Daoy (cell line): ENCODE data around the gene TACR1. TPM values are rescaled to one million over a fixed set of nuclear protein-coding genes. Genes with fewer than 3 reads are reported as not detected.
"Not testable (repeated sequence)": the region's sequence is repeated elsewhere in the genome, so short reads cannot be mapped to it uniquely, and the experiment has no call there.

ENCODE experiments used
- DNase-seq: peaks from one replicate; pipeline ENCODE4 v3.0.0-alpha.2; 2015; ENCODE audit warnings: low read depth
- total RNA-seq: library from RNA; depleted of rRNA; stranded (reverse); fragments of >200 nt; shearing (Covaris generic); gene quantifications from 2 replicates; pipeline ENCODE4 v1.2.3, GENCODE V29; 2014

Gene TACR1
- total RNA-seq, 1 experiment from 2014 or later, result not detected

- no peak for DNase-seq
These were observed 4.1 kb downstream of the TACR1 start for GRCh38 chr2:75195076-75195691.

DNA sequence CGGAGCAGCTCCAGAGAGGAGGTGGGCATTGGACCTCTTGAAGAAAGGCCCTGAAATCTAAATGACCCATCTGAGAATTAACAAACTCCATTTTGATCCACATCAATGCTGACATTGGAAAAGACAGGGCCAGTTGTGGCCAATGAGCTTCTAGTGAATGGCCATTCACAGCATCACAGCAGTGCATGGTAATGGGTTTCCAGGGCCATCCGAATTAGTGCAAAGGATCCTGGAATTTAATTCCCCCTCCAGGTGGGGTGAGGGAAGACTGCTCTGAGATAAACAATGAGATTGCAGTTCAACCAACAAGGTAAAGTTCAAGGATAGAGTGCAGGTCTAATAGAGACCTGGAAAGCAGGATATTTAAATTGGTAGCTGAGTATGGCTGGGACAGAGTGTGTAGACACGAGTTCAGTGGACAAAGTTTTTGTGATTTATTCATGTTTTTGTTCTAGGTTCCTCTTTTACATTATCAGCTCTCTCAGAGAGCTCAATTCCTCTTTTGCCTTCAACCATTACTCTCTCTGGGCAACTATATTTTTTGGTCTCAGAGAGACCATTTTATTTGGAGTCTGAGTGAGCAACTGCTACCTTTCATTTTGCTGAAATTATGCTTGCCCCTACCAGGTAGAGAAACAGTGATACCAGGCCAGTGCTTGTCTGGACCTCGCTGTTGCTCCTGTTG is 5.0 kb downstream of the TACR1 start:
- DNase-seq, result no peak

DNA sequence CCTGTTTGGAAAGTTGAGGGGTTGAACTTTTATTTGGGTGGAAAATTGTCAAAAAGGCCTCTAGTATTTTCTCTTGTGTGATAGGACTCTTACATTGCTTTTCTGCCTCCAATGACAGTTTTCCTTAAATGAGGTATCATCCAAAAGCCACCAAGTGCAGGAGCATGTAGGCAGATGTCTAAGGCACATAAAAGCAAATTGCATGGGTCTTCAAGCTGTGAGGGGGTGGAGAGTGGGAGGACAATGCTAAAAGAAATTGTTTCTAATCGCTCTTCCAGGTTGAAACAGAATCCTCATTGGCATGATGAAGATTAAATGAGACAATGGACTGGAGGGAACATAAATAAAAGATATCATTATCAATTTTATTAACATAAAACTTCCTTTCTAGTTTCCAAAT is 6.8 kb downstream of the TACR1 start:
- no peak for DNase-seq

- DNase-seq, result no peak
These were observed 8.9 kb downstream of the TACR1 start for GRCh38 chr2:75190271-75190990.

GRCh38 chr2:75186821-75187220 is 12.5 kb downstream of the TACR1 start:
- no peak for DNase-seq

DNA sequence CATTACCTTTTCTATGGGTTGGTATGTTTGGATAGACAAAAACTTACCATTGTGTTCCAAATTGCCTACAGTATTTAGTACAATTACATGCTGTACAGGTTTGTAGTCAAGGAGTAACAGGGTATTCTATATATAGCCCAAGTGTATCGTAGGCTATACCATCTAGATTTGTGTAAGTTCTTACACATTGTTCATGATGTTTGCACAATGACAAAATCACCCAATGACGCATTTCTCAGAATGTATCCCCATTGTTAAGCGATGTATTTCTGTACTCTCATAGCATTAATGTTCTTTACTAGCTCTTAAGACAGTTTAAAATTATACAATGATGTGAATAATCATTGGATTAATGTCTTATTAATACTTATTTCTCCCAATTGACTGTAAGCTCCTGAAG is 16.7 kb downstream of the TACR1 start:
- DNase-seq, result no peak

DNA sequence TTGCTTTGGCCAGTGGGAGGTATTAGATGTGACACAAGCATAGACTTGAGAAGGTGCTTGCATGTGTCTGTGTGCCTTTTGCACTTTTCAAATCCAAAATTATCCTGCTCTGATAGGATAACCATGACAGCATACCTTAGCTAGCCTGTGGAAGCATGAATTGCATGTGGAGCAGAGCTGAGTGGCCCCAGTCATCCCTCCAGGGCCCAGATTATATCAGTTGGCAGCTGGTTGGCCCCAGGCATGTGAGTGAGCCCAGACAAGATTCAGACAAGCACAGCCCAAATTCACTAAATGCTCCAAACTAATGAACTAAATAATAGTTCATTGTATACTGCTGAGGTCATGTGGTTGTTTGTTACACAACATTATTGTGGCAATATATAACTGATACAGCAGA is 18.8 kb downstream of the TACR1 start:
- no peak for DNase-seq

- DNase-seq, result no peak
These were observed 21.9 kb downstream of the TACR1 start for GRCh38 chr2:75177427-75177826.

DNA sequence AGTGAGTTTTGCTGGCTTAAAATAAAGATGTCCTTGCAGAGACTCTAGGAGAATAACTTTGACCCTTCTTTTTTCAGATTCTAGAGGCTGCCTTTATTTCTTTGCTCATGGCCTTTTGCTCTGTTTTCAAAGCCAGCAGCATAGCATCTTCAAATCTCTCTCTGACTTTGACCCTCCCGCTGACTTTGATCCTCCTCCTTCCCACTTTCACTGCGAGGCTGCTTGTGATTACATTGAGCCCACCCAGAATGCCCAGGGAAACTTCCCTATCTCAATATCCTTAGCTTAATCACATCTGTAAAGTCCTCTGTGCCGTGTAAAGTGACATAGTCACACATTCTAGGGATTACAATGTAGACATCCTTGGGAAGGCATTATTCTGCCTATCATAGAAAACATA is 23.9 kb downstream of the TACR1 start:
- DNase-seq, result no peak

DNA sequence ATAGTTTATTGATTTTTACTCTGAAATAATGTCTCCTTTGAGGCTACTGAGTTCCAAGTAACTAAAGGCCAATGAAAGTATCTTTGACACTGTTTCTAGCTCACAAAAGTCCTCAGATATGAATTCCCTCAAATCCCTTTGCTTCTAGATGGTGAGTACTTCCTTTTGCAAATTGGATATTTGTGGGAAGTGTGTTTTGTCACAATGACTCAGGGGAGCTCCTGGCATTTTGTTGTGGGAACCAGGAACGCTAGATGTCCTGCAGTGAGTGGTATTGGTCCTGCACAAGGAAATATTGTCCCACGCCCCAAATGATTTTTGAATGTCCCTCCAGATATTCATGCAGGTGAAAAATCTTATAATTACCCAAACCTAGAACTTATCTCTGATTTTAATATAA is 24.3 kb downstream of the TACR1 start:
- peak; percentile 19 for DNase-seq

- no peak for DNase-seq
These were observed 24.8 kb downstream of the TACR1 start for GRCh38 chr2:75174519-75174918.

DNA sequence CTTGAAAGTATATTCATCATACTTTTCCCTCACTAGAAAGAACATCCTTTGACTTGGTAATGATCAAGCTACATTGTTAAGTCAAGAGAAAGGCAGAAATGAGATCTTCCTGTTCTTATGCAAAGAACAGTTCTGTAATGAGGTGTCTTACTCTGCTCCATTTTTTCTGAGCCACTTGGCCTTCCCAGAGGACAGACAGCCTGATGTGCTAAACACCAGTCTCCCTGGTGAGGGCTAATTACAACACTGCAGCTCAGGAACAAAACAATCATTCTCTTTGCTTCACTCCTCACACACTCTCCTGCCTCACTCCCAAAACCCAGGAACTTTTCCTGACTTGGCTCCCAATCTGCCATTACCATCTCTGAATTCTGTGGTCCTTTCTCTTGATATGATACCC is 25.6 kb downstream of the TACR1 start:
- DNase-seq, result no peak

DNA sequence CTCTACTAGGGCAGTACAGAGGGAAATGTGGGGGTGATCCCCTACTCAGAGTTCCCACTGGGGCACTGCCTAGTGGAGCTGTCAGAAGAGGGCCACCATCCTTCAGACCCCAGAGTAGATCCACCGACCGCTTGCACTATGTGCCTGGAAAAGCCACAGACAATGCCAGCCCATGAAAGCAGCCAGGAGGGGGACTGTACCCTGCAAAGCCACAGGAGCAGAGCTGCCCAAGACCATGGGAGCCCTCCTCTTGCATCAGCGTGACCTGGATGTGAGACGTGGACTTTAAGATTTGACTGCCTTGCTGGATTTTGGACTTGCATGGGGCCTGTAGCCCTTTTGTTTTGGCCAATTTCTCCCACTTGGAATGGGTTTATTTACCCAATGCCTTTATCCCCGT is 27.9 kb downstream of the TACR1 start:
- not testable (repeated sequence) for DNase-seq

DNA sequence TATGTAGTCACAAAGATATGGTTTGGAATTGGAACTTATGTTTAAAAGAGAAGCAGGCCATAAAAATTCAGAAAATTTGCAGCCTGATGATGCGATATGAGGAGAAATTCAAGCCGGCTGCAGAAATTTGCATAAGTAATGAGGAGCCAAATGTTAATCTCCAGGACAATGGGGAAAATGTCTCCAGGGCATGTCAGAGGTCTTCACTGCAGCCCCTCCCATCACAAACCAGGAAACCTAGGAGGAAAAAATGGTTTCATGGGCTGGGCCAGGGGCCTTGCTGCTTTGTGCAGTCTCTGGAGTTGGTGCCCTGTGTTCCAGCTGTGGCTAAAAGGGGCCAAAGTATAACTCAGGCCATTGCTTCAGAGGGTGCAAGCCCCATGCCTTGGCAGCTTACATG is 28.4 kb downstream of the TACR1 start:
- DNase-seq, result no peak

- no peak for DNase-seq
These were observed 31.1 kb downstream of the TACR1 start for GRCh38 chr2:75168186-75168585.

DNA sequence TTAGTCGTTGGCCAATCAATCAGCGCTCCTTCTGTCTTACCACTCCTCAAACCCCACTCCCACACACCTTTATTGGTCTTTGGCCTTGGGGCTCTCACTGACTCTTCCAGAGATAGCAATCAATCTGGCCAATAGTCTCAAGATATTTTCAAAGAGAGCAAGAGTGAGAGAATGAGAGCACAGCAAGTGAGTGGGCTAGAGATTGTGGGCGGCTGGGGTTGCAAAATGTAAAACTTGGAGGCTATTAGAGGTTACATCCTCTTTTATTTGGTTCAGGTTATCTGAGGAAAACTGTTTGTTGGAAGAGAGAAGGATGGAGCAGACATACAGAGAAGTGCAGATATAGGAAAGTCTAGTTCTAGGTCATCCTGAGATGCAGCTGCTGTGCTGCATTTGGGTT is 32.8 kb downstream of the TACR1 start:
- DNase-seq, result no peak

DNA sequence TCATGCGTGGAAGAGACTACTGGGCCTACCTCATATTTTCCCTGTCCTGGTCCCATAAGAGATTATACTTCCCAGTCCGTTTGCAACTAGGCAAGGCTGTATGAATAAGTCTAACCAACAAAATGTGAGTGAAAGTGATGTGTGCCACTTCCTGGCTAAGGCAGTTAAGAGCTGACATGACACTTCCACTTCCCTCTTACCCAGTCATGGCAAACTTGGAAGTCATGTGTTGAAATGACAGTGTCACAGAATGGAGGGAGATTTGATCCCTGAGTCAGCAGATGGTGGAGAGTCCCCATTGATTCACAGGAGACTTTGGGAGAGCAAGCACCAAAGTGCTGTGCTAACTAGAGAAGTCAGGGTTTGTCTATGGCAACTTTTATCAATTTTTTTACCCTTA is 36.4 kb downstream of the TACR1 start:
- DNase-seq, result no peak

DNA sequence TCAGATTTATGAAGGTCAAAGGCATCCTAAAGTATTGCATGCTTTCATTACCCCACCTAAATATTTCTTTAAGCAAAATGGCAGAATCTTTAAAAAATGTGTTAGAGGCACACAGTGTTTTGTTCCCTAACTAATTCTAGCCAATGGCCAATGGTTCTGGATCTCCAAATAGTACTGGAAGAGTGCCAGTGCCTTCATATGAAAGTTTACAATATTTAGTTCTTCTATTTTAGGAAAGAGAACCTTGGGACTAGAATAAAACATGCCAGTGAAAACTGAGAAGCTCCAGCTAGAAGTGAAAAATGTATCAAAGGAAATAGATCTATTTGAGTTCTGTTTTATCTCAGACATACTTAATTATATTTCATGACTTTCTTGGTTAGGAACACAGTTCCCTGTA is 37.1 kb downstream of the TACR1 start:
- no peak for DNase-seq

- DNase-seq, result no peak
These were observed 41.9 kb downstream of the TACR1 start for GRCh38 chr2:75157435-75157834.

GRCh38 chr2:75155115-75155514 is 44.2 kb downstream of the TACR1 start:
- DNase-seq, result no peak

DNA sequence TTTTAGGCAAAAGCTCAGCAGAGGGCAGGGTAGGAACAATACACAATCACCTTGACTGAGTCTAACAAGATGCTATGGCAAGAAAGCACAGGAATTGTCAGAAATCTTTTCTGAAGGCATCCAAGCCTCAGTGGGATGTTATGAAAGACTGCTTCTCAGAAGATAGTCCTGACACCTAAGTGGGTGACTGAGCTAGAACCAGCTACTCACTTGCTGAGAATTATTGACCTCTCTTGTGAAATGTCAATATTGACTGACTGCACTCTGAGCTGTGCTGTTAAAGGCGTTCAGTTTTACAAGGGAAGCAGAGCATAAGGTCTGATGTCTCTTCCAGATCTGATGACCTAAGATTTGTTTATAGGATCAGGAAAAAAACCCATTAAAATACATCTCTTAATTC is 46.1 kb downstream of the TACR1 start:
- DNase-seq, result no peak

- DNase-seq, result not testable (repeated sequence)
These were observed 47.1 kb downstream of the TACR1 start for GRCh38 chr2:75152243-75152642.

GRCh38 chr2:75147884-75148283 is 51.4 kb downstream of the TACR1 start:
- DNase-seq, result not testable (repeated sequence)
